Sigmoid colon (tissue), 4 donors: ENCODE results near the gene EXOC6.

Source experiments
- EP300 ChIP-seq, 4 donors: sonication (generic); formaldehyde crosslinking; IDR thresholded peaks; one replicate each; pipeline ENCODE4 v1.6.1; 2017; ENCODE audit warnings: antibody characterized with exemption in 4 of 4
- POLR2A ChIP-seq, 2 donors: fragments of 450-650 bp; IDR thresholded peaks; one replicate each; pipeline ENCODE4 v1.6.1; 2016; ENCODE audit warnings: antibody characterized with exemption in 2 of 2, mild to moderate bottlenecking in 2 of 2, moderate library complexity in 2 of 2
- POLR2AphosphoS5 ChIP-seq, 4 donors: sonication (generic); formaldehyde crosslinking; IDR thresholded peaks; one replicate each; pipeline ENCODE4 v1.6.1; 2017; ENCODE audit warnings: antibody characterized with exemption in 4 of 4
- TF ChIP-seq, protein P1 (sequence below), 4 experiments: fragments of 450-650 bp in 3 of 4; fragments of 200-600 bp in 1 of 4; IDR thresholded peaks; one replicate each; pipeline ENCODE4 v1.5.1; 2016 to 2019; ENCODE audit warnings: antibody characterized with exemption in 4 of 4, mild to moderate bottlenecking in 3 of 4, moderate library complexity in 2 of 4

DNA sequence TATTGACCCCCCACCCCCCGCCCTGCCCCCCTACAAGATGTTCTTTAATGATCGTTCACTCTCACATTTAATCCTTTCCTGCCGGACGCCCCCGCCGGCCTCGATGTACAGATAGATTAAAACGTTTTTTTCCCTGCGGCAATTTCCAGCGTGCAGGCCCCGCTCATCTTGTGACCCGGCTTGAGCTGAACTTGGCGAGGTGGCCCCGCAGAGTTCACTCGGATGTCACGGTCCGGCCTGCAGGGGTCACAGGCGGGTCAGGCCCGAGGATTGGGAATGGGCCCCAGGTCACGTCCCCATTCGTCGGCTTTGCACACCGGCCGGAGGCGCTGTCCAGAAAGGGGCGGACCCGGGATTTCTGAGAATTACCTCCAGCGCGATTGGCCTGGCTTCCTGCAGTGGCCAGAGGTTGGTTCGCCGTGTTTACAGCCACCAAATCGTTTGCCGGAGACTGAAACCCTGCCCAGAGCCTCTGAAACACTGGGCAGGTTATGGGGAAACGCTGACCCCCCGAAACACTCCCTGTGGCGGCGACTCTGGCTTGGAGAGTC lies 223.4 kb downstream of the EXOC6 start:
- TF ChIP-seq EP300 (IDR thresholded peaks at IDR 0.05), result no peak
- TF ChIP-seq, protein P1, sequence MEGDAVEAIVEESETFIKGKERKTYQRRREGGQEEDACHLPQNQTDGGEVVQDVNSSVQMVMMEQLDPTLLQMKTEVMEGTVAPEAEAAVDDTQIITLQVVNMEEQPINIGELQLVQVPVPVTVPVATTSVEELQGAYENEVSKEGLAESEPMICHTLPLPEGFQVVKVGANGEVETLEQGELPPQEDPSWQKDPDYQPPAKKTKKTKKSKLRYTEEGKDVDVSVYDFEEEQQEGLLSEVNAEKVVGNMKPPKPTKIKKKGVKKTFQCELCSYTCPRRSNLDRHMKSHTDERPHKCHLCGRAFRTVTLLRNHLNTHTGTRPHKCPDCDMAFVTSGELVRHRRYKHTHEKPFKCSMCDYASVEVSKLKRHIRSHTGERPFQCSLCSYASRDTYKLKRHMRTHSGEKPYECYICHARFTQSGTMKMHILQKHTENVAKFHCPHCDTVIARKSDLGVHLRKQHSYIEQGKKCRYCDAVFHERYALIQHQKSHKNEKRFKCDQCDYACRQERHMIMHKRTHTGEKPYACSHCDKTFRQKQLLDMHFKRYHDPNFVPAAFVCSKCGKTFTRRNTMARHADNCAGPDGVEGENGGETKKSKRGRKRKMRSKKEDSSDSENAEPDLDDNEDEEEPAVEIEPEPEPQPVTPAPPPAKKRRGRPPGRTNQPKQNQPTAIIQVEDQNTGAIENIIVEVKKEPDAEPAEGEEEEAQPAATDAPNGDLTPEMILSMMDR (IDR thresholded peaks at IDR 0.05), result no peak
- no peak for TF ChIP-seq POLR2A (IDR thresholded peaks at IDR 0.05)
- TF ChIP-seq POLR2AphosphoS5 (IDR thresholded peaks at IDR 0.05), result no peak
